ENCODE results near the gene RPL3. TPM values are rescaled to one million over a fixed set of nuclear protein-coding genes. Genes with fewer than 3 reads are reported as not detected.

RPL3 gene
- total RNA-seq = 1,000 to 10,000 TPM; 1,927 to 2,015 TPM

- ATAC-seq (ENCODE audit: low read depth) = peak; percentile 86
- H3K4me1 Mint-ChIP-seq = peaks cover 44% of the 10 kb centered on the region
These were observed at the start of gene RPL3 for GRCh38 chr22:39319284-39320022. RPL3 (minus strand) TSS chr22:39319623; CDS start chr22:39319597, 26 bp downstream.

GRCh38 chr22:39369186-39369585 is 49.8 kb upstream of the RPL3 start:
- POLR2A ChIA-PET = no interaction called here
- no peak overlapping the region for H3K4me3 Mint-ChIP-seq
- DNase-seq = no peak
- ATAC-seq (ENCODE audit: low read depth) = no peak
- H3K4me1 Mint-ChIP-seq = peaks cover 9% of the 10 kb centered on the region
- H3K27me3 Mint-ChIP-seq = no peaks in the 10 kb centered on the region
- H3K9me3 Mint-ChIP-seq = peaks cover 5% of the 10 kb centered on the region
- H3K27ac Mint-ChIP-seq = no peak overlapping the region
- H3K36me3 Mint-ChIP-seq = peaks cover 4% of the 10 kb centered on the region

More at GRCh38 chr22:39319284-39320022, at the start of gene RPL3:
- Mint-ChIP-seq H3K27me3 (no peaks in the 10 kb centered on the region), H3K27ac (peak within 1 kb of the TSS; percentile 99), H3K36me3 (peaks cover 39% of the 10 kb centered on the region), H3K4me3 (peak within 1 kb of the TSS; percentile 100), H3K9me3 (no peaks in the 10 kb centered on the region)
- POLR2A ChIA-PET = interaction anchor here (0.5 to 6.6 kb wide), 56 partner anchors 9 to 841 kb away, joined by 3 to 80 read pairs (median 4); partner anchors contain the start of genes APOBEC3B, ATF4, CBX6 and CBX7
- DNase-seq = peak; percentile 99

- Mint-ChIP-seq H3K27ac (no peak overlapping the region), H3K4me3 (no peak overlapping the region), H3K4me1 (peaks cover 9% of the 10 kb centered on the region), H3K9me3 (peaks cover 5% of the 10 kb centered on the region), H3K36me3 (peaks cover 4% of the 10 kb centered on the region), H3K27me3 (no peaks in the 10 kb centered on the region)
- ATAC-seq (ENCODE audit: low read depth) = no peak
- POLR2A ChIA-PET = no interaction called here
- DNase-seq = no peak
These were observed 49.1 kb upstream of the RPL3 start for GRCh38 chr22:39368461-39368911.

- H3K27ac Mint-ChIP-seq = peak overlapping the region; percentile 50
- ATAC-seq (ENCODE audit: low read depth) = no peak
These were observed 47.6 kb upstream of the RPL3 start for GRCh38 chr22:39367035-39367434.

GRCh38 chr22:39365492-39365780 is 46.0 kb upstream of the RPL3 start:
- Mint-ChIP-seq H3K9me3 (peaks cover 1% of the 10 kb centered on the region), H3K27me3 (no peaks in the 10 kb centered on the region), H3K4me3 (no peak overlapping the region), H3K4me1 (peaks cover 9% of the 10 kb centered on the region), H3K27ac (no peak overlapping the region), H3K36me3 (peaks cover 2% of the 10 kb centered on the region)
- ATAC-seq (ENCODE audit: low read depth) (no peak), DNase-seq (no peak)
- POLR2A ChIA-PET = no interaction called here

More at GRCh38 chr22:39367035-39367434, 47.6 kb upstream of the RPL3 start:
- no peak overlapping the region for H3K4me3 Mint-ChIP-seq
- H3K4me1 Mint-ChIP-seq = peaks cover 9% of the 10 kb centered on the region
- peaks cover 4% of the 10 kb centered on the region for H3K36me3 Mint-ChIP-seq
- POLR2A ChIA-PET = no interaction called here
- DNase-seq = no peak
- H3K9me3 Mint-ChIP-seq = peaks cover 3% of the 10 kb centered on the region
- no peaks in the 10 kb centered on the region for H3K27me3 Mint-ChIP-seq

GRCh38 chr22:39364714-39365491 is 45.5 kb upstream of the RPL3 start:
- H3K27me3 Mint-ChIP-seq = no peaks in the 10 kb centered on the region
- no peak for ATAC-seq (ENCODE audit: low read depth)
- H3K4me1 Mint-ChIP-seq = peaks cover 9% of the 10 kb centered on the region
- H3K27ac Mint-ChIP-seq = no peak overlapping the region
- POLR2A ChIA-PET = interaction anchor here (1.3 kb wide), 1 partner anchor 13 kb away, joined by 6 read pairs; no protein-coding TSS in a partner anchor
- no peaks in the 10 kb centered on the region for H3K9me3 Mint-ChIP-seq
- peaks cover 2% of the 10 kb centered on the region for H3K36me3 Mint-ChIP-seq
- no peak overlapping the region for H3K4me3 Mint-ChIP-seq
- DNase-seq = no peak

- Mint-ChIP-seq H3K36me3 (peaks cover 2% of the 10 kb centered on the region), H3K4me3 (no peak overlapping the region), H3K9me3 (no peaks in the 10 kb centered on the region), H3K27ac (no peak overlapping the region), H3K27me3 (no peaks in the 10 kb centered on the region), H3K4me1 (peaks cover 9% of the 10 kb centered on the region)
- POLR2A ChIA-PET = interaction anchor here (0.6 to 1.3 kb wide), 2 partner anchors 12 to 49 kb away, joined by 4 to 6 read pairs; no protein-coding TSS in a partner anchor
- ATAC-seq (ENCODE audit: low read depth) (no peak), DNase-seq (no peak)
These were observed 44.5 kb upstream of the RPL3 start for GRCh38 chr22:39363751-39364515.

GRCh38 chr22:39362932-39363331 is 43.5 kb upstream of the RPL3 start:
- H3K27ac Mint-ChIP-seq = peak overlapping the region; percentile 58
- no peak for DNase-seq

GRCh38 chr22:39362271-39362670 is 42.8 kb upstream of the RPL3 start:
- H3K27ac Mint-ChIP-seq = no peak overlapping the region

More at GRCh38 chr22:39362932-39363331, 43.5 kb upstream of the RPL3 start:
- no peaks in the 10 kb centered on the region for H3K9me3 Mint-ChIP-seq
- no peak for ATAC-seq (ENCODE audit: low read depth)
- H3K4me3 Mint-ChIP-seq = no peak overlapping the region
- H3K36me3 Mint-ChIP-seq = peaks cover 2% of the 10 kb centered on the region
- POLR2A ChIA-PET = no interaction called here
- H3K4me1 Mint-ChIP-seq = peaks cover 9% of the 10 kb centered on the region
- H3K27me3 Mint-ChIP-seq = no peaks in the 10 kb centered on the region

GRCh38 chr22:39361496-39361895 is 42.1 kb upstream of the RPL3 start:
- H3K27ac Mint-ChIP-seq = no peak overlapping the region
- peaks cover under 1% of the 10 kb centered on the region for H3K36me3 Mint-ChIP-seq
- no peak overlapping the region for H3K4me3 Mint-ChIP-seq
- H3K4me1 Mint-ChIP-seq = peaks cover under 1% of the 10 kb centered on the region
- ATAC-seq (ENCODE audit: low read depth) (no peak), DNase-seq (no peak)
- POLR2A ChIA-PET = interaction anchor here (0.9 kb wide), 1 partner anchor 49 kb away, joined by 3 read pairs; no protein-coding TSS in a partner anchor
- no peaks in the 10 kb centered on the region for H3K27me3 Mint-ChIP-seq
- no peaks in the 10 kb centered on the region for H3K9me3 Mint-ChIP-seq

More at GRCh38 chr22:39362271-39362670, 42.8 kb upstream of the RPL3 start:
- Mint-ChIP-seq H3K4me1 (peaks cover 6% of the 10 kb centered on the region), H3K4me3 (no peak overlapping the region), H3K36me3 (peaks cover 2% of the 10 kb centered on the region), H3K9me3 (no peaks in the 10 kb centered on the region), H3K27me3 (no peaks in the 10 kb centered on the region)
- no peak for DNase-seq
- POLR2A ChIA-PET = no interaction called here
- no peak for ATAC-seq (ENCODE audit: low read depth)

- peaks cover 3% of the 10 kb centered on the region for H3K4me1 Mint-ChIP-seq
These were observed 41.4 kb upstream of the RPL3 start for GRCh38 chr22:39360674-39361413.

GRCh38 chr22:39360242-39360641 is 40.8 kb upstream of the RPL3 start:
- Mint-ChIP-seq H3K27ac (no peak overlapping the region), H3K4me1 (peaks cover 3% of the 10 kb centered on the region), H3K27me3 (no peaks in the 10 kb centered on the region), H3K4me3 (no peak overlapping the region), H3K36me3 (no peaks in the 10 kb centered on the region), H3K9me3 (no peaks in the 10 kb centered on the region)
- POLR2A ChIA-PET = no interaction called here
- ATAC-seq (ENCODE audit: low read depth) = no peak
- no peak for DNase-seq

More at GRCh38 chr22:39360674-39361413, 41.4 kb upstream of the RPL3 start:
- H3K4me3 Mint-ChIP-seq = no peak overlapping the region
- no peak overlapping the region for H3K27ac Mint-ChIP-seq
- no peaks in the 10 kb centered on the region for H3K9me3 Mint-ChIP-seq
- no peak for ATAC-seq (ENCODE audit: low read depth)
- H3K27me3 Mint-ChIP-seq = no peaks in the 10 kb centered on the region
- no peak for DNase-seq
- POLR2A ChIA-PET = interaction anchor here (0.7 to 0.9 kb wide), 2 partner anchors 50 to 174 kb away, joined by 3 to 4 read pairs; no protein-coding TSS in a partner anchor
- no peaks in the 10 kb centered on the region for H3K36me3 Mint-ChIP-seq

All from activated naive CD8-positive, alpha-beta T cell treated with anti-CD3 and anti-CD28 coated beads, Interleukin-2, amount 10 ng/mL, durations not matched to agents 7 days and 5 days (primary cell).